ENCODE data around the gene INPP5D.
"Not testable (repeated sequence)": the region's sequence is repeated elsewhere in the genome, so short reads cannot be mapped to it uniquely, and the experiment has no call there.

The INPP5D gene

DNA sequence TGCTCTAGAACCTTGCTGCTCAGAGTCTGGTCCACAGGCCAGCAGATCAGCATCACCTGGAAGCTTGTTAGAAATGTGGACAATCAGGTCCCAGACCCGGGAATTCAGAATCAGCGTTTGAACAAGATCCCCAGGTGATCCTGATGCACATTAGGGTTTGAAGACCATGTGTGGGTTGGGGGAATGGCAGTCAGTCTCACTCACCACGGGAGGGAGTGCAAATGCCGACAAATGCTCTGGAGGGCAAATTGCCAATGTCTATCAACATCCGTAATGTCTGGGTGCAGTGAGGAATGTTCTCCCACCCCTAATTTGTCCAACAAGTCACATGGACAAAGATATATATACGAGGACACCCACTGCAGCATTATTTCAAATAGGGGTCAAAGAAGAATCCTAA, 34.5 kb downstream of the INPP5D start:
- DNase-seq, result peak in 1 of 2 donors; percentile 0

DNA sequence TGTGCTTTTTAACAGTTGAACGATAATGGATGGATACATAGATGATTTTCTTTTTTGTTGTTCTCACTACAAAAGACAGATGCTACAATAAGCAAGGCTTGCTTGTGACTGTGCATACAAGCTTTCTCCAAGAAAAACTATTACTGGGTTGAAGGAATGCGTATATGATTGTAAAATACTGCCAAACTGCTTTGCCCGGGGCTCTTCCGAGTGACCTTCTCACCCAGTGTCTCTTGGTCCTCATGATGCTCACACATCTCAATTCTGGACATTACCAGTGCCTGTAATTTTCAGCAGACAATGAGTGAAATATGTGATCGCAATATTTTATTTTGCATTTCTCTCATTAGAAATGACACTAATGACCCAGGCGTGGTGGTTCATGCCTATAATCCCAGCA, 35.9 kb downstream of the INPP5D start:
- DNase-seq, result no peak

DNA sequence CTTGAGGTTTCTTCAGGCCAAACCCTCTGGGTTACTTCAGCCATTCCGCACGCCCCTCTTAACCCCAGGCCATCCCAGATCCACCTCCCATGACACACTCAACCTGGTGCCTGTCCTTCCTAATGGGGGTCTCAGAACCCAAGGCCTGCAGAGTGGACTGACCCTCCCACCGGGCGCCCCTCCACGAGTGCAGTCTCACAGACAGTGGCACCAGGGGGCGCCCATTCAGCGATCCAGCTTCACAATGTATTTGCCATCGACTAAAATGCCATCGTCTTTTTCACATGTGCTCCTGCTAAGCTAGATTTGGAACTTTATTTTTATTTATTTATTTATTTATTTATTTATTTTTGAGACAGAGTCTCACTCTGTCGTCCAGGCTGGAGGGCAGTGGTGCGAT, 38.5 kb downstream of the INPP5D start:
- no peak for DNase-seq

DNA sequence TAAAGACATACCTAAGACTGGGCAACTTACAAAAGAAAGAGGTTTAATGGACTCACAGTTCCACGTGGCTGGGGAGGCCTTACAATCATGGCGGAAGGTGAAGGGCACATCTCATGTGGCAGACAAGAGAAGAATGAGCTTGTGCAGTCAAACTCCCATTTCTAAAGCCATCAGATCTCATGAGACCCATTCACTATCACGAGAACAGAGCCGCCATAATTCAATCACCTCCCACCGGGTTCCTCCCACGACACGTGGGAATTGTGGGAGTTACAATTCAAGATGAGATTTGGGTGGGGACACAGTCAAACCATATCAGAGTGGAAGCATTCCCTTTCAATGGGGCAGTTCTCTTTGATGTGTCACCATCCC, 39.7 kb downstream of the INPP5D start:
- DNase-seq, result not testable (repeated sequence)

DNA sequence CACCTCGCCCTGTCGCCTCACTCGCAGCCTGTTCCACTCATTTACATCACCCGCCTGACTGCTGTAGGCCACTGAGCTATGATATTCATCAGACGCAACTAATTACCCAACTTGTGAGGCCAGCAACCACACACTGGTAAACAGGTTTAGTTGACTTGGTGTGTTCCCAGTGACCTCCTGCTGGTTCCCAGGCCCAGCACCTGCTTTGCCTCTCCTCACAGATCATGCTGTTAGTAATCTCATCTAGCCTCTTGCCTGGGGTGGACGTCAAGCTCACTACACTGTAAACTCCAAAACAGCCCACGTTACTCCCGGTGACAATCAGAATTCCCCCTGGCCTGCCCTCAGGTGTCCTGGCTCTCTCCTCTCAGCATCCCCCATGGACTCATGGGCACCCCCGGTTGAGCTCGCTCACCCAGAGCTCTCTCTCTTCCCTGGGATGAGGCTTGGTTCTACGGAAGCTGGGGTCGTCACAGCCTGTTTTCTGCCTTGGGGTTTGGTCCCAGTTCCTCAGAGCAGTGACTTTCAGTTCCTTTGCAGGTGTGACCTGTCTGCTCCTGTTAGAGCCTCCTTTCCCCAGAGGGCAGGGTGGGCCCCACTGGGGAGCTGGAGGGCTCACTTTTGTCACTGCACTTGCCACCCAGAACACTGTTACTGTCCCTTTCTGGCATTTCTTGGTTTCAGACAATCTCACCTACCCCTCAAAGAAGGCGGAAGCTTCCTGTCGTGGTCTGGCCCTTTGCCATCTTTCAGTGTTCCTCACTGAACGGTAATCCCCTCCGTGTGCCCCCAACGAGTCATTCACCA, 40.3 kb downstream of the INPP5D start:
- no peak for DNase-seq

DNA sequence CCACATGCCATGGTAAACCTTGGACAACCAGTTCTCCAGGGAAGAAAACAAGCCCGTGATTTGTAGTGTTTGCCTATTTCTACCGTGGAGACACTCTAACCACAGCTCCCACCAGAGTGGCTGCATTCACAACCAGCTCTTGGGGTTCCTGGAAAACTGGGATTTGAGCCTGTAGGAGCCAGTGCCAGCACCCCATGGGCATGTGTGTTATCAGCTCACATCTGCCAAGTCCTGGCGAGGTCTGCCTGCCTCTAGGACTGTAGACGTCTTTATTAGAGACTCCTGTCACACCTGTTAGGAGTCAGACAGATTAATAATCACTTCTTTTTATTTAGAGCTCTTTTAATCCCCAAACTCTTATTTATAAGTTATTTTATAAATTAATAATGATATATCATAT, 41.0 kb downstream of the INPP5D start:
- DNase-seq, result no peak

DNA sequence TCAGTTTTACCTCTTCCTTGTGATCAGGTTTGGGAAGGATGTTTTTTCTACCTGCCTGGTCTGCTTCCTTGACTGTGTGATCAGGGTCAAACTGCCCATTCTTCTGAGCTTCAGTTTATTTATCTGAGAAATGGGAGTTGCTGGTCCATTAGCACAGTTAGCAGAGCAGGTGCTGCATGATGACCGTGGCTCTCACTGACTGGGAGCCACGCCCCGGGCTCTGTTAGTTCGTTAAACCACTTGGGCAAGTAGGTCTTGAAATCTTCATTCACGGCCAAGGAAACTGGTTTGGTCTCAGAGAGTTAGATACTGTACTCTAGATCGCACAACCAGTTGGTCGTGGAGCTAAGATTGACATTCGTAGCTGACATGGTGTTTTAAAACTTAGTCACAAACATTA, 41.7 kb downstream of the INPP5D start:
- DNase-seq, result no peak

DNA sequence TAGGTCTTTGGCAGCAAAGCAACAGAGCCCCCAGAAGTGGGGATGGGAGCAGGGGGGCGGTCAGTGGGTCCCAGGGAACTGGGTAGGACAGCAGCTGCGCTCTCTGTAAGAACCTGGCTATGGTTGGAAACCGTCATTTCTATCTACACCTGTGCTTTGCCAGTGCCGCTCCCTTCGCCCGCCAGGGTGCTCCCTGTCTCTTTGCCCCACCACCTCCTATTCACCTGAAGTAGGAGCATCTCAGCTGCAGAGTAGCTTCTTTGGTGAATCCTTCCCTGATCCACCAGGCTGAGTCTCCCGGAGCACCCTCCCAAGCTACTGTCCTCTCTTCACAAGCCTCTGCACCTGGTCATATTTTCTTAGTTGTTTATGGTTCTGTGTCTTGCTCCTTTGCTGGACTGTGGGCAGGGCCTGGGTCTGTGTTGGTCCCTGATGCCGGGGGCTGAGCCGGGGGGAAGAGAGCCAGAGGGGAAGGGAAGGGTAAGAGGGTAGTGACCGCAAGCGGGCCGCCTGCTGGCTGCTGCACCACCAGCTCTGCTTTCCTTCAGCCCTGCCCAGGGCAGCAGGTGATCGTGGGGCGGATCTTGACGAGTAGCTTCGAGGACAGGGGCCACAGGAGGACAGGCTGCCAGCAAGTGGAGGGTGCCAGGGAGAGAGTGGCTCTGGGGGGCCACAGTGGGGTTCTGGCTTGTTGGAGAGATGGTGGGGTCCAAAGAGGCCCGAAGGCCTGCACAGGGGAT, 45.2 kb downstream of the INPP5D start:
- no peak for DNase-seq

DNA sequence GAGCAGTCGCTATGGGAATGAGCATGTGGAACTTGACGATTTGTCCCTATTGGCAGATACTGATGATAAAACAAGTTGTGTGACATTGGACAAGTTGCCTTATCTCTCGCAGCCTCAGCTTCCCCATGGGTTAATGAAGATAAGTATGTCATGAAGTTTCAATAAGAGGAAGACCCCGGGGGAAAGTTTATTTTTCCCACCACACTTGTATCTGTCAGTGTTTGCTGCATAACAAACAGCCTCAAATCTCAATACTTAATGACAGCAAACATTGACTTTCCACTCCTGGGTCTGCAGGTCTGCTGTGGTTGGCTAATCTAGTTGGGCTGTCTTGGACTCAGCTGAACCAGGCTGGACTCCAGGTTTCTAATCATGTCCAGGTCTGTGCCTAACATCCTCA, 45.8 kb downstream of the INPP5D start:
- no peak for DNase-seq

DNA sequence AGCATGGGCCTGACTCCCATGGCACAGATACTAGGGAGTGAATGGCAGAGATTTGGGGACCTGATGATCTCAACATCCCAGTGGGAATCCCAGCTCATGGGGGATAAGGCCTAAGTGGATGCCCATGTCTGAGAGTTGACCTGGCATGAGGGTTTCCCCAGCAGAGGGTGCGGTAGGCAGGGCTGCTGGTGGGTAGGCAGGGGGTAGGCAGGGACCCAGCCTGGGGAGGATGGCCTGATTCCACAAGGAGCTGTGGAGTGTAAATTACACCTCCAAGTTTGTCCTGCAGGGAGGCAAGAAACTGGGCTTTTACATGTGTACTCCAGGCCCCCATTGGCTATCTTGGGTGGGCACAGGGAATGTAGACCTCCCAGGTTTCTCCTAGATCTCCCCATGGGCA, 46.9 kb downstream of the INPP5D start:
- DNase-seq, result no peak

DNA sequence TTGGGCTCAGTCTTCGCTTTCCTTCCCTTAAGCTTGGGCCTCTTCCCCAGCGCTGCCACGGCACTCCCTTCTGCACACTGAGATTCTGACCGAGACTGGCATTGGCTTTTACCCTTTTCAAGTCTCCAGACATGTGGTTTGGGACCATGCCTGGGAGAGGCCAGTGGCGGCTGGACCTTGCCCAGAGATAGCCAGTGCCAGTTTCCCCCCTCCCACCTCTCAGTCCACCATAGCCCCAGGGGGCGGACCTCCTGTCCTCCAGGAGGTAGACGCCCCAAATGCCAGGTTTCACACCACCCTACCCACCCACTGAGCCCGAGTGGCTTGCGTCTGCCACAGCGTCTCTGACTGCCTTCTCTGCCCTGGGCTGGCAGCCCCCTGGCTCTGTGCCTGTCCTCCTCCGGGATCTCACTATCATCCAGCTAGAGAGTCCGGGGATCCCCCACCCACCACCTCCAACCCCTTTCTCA, 47.7 kb downstream of the INPP5D start:
- no peak for DNase-seq

DNA sequence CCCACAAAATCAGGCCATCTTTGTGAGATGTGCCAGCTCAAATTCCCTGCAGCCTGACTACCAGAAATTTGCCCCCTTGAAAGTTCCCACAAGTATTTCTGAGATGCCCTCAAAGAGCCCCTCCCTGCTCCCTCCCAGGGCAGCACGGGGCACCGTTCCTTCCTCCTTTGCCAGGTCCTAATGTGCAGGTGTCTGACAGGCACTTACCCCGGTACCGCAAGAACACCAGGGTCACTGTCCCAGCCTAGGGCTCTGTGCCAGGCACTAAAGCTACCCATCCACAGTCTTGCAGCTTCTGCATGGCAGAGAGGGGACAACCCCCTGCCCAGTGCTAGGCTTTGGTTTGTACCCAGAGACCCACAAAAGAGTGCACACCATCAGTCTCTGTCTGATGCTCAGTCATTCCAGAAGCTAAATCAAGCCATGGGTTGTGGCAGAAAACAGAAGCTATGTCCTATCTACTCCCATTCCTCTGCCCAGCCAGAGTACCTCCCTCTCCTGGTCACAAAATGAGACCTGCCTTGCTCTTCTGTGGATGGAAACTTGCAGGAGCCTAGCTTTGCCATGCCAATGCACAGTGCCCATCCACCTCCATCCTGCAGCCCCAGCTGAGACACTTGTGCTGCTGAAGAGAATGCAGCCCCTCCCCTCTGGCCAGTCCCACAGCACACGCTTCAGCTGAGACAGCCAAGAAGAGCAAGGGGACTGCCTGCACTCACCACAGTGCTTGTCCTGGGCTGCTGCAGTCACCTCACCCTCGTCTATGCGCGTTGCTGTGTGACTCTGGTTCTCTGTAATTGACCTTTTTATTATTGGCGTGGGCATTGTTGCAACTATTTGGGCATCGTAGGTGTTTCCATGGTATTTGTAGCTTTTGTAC, 48.7 kb downstream of the INPP5D start:
- no peak for DNase-seq

DNA sequence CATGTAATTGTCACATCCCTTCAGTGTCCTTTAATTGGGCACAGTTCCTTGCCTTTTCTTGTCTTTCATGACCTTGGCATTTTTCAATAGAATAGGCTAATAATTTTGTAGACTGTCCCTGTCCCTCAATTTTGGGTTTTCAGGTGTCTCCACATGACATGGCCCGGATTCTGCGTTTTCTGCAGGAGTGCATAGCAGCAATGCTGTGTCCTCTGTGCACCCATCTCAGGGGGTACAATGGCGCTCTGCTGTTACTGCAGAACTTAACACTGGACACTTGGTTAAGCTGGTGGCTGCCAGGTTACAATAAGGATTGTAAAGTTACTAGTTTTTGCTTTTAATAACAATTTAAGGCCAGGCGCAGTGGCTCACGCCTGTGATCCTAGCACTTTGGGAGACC, 51.3 kb downstream of the INPP5D start:
- no peak for DNase-seq

DNA sequence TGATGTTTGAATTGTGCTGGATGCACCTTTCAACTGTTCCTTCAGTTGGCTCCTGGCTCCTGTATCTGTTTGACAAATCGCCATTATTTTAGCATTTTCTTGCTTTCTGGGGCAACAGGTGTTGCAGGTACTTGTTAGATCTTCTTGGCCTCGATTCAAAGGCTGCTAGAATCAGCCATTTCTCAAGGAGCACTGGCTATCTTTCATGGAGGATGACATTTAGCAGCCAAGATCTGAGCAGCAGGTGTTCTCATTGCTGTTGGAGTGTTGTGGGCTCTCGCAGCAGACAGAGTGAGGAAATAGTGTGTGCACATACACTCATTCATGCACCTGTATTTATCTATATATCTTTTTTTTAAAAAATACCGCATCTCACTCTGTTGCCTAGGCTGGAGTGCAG, 52.2 kb downstream of the INPP5D start:
- no peak for DNase-seq

DNA sequence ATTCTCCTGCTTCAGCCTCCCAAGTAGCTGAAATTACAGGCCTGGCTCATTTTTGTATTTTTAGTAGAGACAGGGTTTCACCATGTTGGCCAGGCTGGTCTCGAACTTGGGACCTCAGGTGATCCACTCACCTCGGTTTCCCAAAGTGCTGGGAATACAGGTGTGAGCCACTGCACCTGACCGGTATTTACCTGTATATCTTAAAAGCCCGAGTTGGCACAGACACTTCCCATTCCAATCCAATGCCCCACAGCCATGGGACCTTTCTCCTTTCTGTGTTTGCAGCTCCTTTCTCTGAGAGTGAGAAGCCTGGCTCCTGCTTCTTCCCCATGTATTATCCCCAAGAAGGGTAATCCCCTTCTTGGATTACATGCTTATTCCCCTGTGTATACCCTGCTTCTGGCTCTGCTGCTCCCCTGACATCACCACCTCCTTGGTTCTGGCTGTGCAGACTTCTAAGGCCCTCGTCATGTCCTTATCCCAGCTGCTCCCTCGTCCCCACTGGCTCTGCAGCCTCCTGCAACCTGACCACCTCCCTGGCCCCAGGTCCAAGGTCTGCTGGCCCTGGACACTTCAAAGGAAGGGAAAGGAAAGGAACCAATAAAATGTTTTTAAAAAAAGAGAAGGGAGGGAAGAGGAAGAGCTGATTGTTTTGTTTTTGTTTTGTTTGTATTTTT, 52.8 kb downstream of the INPP5D start:
- DNase-seq, result no peak

DNA sequence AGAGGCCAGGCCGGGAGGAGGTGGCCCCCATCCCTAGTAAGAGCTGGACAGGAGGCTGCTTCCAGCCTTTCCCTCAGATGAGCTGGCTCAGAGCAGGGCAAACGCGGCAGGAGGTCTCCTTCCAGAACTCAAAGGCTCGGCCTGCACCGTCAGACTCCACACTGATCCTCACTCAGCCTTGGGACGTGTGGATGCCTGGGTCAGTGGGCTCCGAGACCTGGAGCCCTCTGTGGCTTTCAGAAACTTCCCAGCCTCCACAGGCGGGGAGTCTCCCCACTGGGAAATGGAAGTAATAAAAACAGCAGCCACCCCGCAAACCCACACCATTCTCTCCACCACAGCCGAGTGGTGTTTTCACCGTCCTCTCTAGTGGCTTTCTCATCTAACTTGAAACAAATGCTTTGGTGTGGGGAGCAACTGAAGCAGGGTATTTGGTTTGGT, 54.3 kb downstream of the INPP5D start:
- DNase-seq, result no peak

DNA sequence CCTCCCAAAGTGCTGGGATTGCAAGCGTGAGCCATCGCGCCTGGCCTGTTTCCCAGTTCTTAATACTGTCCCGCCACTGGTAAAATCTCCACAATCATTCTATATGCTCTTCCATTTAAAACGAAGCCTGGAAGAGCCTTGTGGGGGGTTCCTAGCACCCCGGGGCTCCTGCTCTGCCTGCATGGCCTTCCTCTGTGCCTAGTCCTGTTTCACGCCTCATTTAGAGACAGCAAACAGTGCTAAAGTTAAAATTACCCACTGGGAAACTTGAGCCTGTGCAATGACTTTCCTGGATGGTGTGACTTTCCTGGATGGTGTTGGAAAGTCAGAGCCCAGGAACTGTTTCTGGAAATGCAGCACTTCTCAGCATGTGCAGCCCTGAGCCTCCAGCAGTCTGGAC, 55.0 kb downstream of the INPP5D start:
- no peak for DNase-seq

DNA sequence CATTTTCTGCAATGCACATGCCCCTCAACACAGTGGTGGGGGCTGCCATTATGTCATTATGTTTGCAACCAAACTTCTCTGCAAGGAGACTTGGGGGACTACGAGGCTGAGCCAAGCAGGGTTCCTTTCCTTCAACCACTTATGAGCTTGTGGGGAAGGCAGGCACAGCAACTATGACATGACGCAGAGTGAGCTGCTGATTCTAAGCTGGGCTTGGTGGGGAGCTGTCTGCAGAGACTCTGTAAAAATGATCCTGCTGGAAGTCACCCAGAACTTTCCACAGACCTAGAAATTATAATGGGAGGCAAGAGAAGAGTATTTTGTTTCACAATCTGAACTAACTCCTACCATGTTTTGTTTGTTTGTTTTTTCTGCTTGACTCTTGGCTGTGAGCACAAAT, 55.6 kb downstream of the INPP5D start:
- DNase-seq, result no peak

DNA sequence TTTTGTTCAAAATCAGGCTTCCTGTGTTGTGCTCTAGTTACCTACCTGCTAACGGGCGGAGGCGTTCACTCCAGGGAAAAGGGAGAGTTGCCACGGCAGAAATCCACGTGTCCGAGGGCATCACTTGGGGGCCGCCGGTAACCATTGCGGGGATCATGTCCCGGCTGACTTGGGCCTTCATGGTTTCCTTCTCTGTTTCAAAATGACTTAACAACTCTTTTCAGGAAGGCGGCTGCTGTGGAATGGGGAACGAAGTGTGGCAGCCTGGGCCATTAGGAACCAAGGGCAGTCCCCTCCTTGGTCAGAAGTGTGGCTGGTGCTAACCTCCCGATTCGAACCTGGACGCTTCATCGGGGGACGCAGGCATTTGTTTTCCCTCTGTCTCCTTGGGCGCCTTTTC, 56.8 kb downstream of the INPP5D start:
- peak; percentile 55 to 58 for DNase-seq

DNA sequence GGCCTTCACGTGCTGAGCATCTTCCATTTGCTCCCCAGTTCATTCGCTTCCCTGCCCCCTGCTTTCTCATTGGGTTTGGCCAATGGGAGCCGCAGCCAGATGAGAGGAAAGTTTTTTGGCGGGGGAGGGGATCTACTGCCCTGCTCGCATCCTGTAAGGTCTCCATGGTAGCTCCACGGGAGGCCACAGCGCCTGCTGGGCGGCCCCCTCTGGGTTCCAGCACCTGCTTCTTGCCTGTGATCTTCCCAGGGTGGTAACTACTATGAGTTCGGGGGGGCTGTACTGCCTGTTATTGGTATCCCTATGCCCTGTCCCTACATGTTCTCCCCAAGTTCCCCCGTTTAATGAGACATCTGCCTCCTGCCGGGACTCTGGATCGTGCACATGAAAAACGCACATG, 57.2 kb downstream of the INPP5D start:
- no peak for DNase-seq

DNA sequence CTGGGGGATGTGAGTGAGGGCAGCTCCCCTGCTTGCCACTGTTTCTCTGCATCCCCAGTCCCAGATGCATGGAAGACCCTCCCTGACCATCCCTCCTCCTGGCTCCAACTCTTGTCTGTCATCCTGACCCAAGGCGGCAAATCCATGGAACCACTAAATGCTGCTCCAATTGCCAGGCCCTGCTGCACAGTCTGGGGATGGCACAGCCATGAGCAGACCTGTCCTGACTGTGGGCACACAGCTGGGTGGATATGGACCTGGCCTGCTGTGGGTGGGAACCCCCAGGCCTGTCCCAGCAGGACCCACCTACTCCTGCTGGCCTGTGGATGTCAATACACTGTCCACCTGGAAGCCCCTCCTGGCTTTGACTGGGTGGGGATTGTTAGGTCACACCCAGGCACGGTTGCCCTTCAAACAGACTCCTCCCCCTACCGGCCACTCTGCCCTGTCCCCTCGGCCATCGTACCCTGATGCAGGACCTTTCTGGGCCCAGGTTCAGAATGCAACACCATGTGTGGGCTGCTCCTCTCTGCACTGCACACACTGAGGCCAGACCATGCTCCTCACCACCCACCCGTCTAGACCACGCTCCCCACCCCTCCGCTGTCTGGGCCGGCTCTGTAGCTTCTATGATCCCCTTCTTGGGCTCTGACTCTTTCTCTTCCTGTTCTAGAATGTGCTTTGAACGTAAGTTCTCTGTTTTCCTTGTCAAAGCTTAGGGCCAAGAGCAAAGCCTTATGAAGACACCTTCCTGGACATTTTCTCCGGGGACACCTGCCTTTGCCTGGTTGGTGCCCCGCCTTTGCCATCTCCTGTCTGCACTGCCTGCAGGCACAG, 57.9 kb downstream of the INPP5D start:
- DNase-seq, result no peak

DNA sequence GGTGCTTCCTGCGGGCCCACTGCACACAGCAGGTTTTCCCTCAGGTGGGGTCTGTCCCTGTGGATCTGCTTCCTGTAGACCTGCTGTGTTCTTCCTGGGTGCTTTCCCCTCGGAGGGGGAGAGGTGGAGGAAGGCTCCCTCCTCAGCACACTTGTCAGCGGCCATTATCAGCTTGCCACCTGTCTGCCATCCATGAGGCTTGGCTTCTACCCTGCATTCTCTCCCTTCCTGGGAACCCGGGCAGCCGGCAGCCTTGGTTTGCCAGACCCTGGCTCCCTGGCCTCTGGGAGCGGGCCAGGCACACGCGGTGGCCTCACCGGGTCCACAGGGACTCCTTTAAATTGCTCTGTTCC, 58.5 kb downstream of the INPP5D start:
- DNase-seq, result no peak

Measured in inflammatory macrophage (primary cell).